Thyroid gland (tissue), 4 donors: ENCODE measurements around the gene DUSP10.

Experiments used
- CTCF ChIP-seq, 6 experiments: fragments of 200-600 bp in 3 of 6; fragments of 450-650 bp in 3 of 6; sonication (generic) in 3 of 6; IDR thresholded peaks; one replicate each; pipeline ENCODE4 v1.5.1; 2016 to 2019; ENCODE audit warnings: antibody characterized with exemption in 6 of 6, mild to moderate bottlenecking in 2 of 6, inconsistent platforms in 1 of 6, moderate library complexity in 1 of 6
- POLR2A ChIP-seq, 2 donors: fragments of 450-650 bp; IDR thresholded peaks; one replicate each; pipeline ENCODE4 v1.6.1; 2017; ENCODE audit warnings: antibody characterized with exemption in 2 of 2, mild to moderate bottlenecking in 2 of 2, moderate library complexity in 1 of 2

- no peak for TF ChIP-seq CTCF (IDR thresholded peaks at IDR 0.05)
- TF ChIP-seq POLR2A (IDR thresholded peaks at IDR 0.05) = no peak
These were observed 40.2 kb downstream of the DUSP10 start for GRCh38 chr1:221701570-221702186.
